GM12878 (cell line): Measurements from ENCODE around the gene PLCD1. TPM values are rescaled to one million over a fixed set of nuclear protein-coding genes. Genes with fewer than 3 reads are reported as not detected.

Source experiments
- ATAC-seq: fragments of 200-7000 bp; cut with Tn5 transposase; 3 replicates; pipeline ENCODE4 v1.9.1; 2020; ENCODE audit warnings: mild to moderate bottlenecking, moderate library complexity
- BruUV-seq: library from RNA; stranded (reverse); fragments of 400-500 nt; replicated peaks from 2 replicates; lab custom pipeline; 2021; lab: Mats Ljungman, UMichigan
- CTCF ChIA-PET: fragments of 300-600 bp; sonication (Branson Sonifier 250); formaldehyde crosslinking; extraction: SDS; loops from one replicate; lab custom pipeline; 2021; ENCODE audit warnings: inconsistent platforms; lab: Yijun Ruan, JAX
- POLR2A ChIA-PET: fragments of 350-600 bp; formaldehyde crosslinking; extraction: SDS; loops from one replicate; lab custom pipeline; 2021; ENCODE audit warnings: inconsistent platforms; lab: Charles Lee
- RAD21 ChIA-PET: fragments of 300-600 bp; sonication (Branson Sonifier 250); formaldehyde crosslinking; loops from one replicate; lab custom pipeline; 2023; ENCODE audit warnings: antibody characterized with exemption; ENCODE audit not compliant: unreplicated experiment; lab: Charles Lee
- SMC1A ChIA-PET: fragments of 300-600 bp; sonication (Branson Sonifier 250); formaldehyde crosslinking; loops from one replicate; lab custom pipeline; 2023; ENCODE audit not compliant: unreplicated experiment, uncharacterized antibody; lab: Charles Lee
- DNase-seq: peaks from one replicate; pipeline ENCODE4 v3.0.0-alpha.2; 2011; ENCODE audit warnings: low read depth, low spot score
- FAIRE-seq: peaks from 3 replicates; lab custom pipeline; 2011; peaks lifted over from hg19 to GRCh38; lab: Jason Lieb, UNC
- H2AFZ ChIP-seq: 2 replicates; pipeline ENCODE4 v1.6.0; 2011; ENCODE audit warnings: low read depth, low read length, control low read depth; ENCODE audit not compliant: control insufficient read depth
- H3K27ac ChIP-seq: 2 replicates; pipeline ENCODE4 v1.5.1; 2011; ENCODE audit warnings: control low read depth; ENCODE audit not compliant: control insufficient read depth, insufficient read depth
- H3K27me3 ChIP-seq, 2 experiments: replicated peaks in 1 of 2; 2 replicates each; pipeline versions ENCODE4 v1.6.0 to v1.6.1; 2011; ENCODE audit warnings: low read length in 1 of 2; ENCODE audit not compliant: control insufficient read depth in 2 of 2, insufficient read depth in 2 of 2
- H3K36me3 ChIP-seq, 2 experiments: 2 replicates each; pipeline ENCODE4 v1.5.1; 2011; ENCODE audit warnings: low read length in 1 of 2; ENCODE audit not compliant: control insufficient read depth in 2 of 2, insufficient read depth in 2 of 2
- H3K4me1 ChIP-seq: 2 replicates; pipeline ENCODE4 v1.6.1; 2011; ENCODE audit warnings: mild to moderate bottlenecking, low read length, moderate library complexity, mixed read lengths; ENCODE audit not compliant: control insufficient read depth, insufficient read depth
- H3K4me2 ChIP-seq: 2 replicates; pipeline ENCODE4 v1.6.0; 2011; ENCODE audit warnings: control low read depth; ENCODE audit not compliant: control insufficient read depth, insufficient read depth
- H3K4me3 ChIP-seq: fragments of 200-600 bp; sonication (generic); 2 replicates; pipeline ENCODE4 v1.5.1; 2016
- H3K79me2 ChIP-seq: 2 replicates; pipeline ENCODE4 v1.6.0; 2011; ENCODE audit warnings: low read length; ENCODE audit not compliant: control insufficient read depth, insufficient read depth
- H3K9ac ChIP-seq: 2 replicates; pipeline ENCODE4 v1.8.0; 2011; ENCODE audit warnings: low read length, control low read depth, mixed read lengths; ENCODE audit not compliant: control insufficient read depth, insufficient read depth
- H3K9me3 ChIP-seq: replicated peaks from 3 replicates; pipeline ENCODE4 v1.5.1; 2011; ENCODE audit warnings: mild to moderate bottlenecking, low read length; ENCODE audit not compliant: control insufficient read depth, insufficient read depth
- H4K20me1 ChIP-seq: 2 replicates; pipeline ENCODE4 v1.6.0; 2011; ENCODE audit not compliant: control insufficient read depth, insufficient read depth
- E2F4 ChIP-seq: IDR thresholded peaks from 2 replicates; pipeline ENCODE4 v1.6.1; 2012; ENCODE audit warnings: low read depth, low read length, improper control_type of control experiment
- FOXM1 ChIP-seq: IDR thresholded peaks from 2 replicates; pipeline ENCODE4 v1.6.1; 2012; ENCODE audit warnings: low read depth, mild to moderate bottlenecking, inconsistent platforms, low read length, moderate library complexity
- MYB ChIP-seq: fragments of 150-350 bp; IDR thresholded peaks from 2 replicates; pipeline ENCODE4 v1.6.1; 2014; ENCODE audit warnings: mild to moderate bottlenecking, low read depth, low read length, borderline replicate concordance
- PAX5 ChIP-seq: IDR thresholded peaks from 2 replicates; pipeline ENCODE4 v1.6.1; 2011; ENCODE audit warnings: low read depth, low read length, borderline replicate concordance
- TBL1XR1 ChIP-seq: IDR thresholded peaks from 2 replicates; pipeline ENCODE4 v1.6.1; 2012; ENCODE audit warnings: low read depth, low read length, improper control_type of control experiment
- ZNF207 ChIP-seq: fragments of 450-650 bp; IDR thresholded peaks from 2 replicates; pipeline ENCODE4 v1.6.1; 2014; ENCODE audit warnings: antibody characterized with exemption, mild to moderate bottlenecking, borderline replicate concordance
- ZNF687 ChIP-seq: fragments of 450-650 bp; IDR thresholded peaks from 2 replicates; pipeline ENCODE4 v1.6.1; 2017; ENCODE audit warnings: mild to moderate bottlenecking, moderate library complexity
- WGBS: methylation state at CpG from one replicate; pipeline ENCODE4 v1.1.6; 2016; ENCODE audit warnings: low lambda C conversion rate; ENCODE audit not compliant: insufficient replicate concordance, insufficient coverage; ENCODE audit errors: missing lambda C conversion rate; 5-methylcytosine and 5-hydroxymethylcytosine counted together
- in situ Hi-C: fragments of 300-500 bp; cut with MboI; formaldehyde crosslinking; loops from 9 replicates; pipeline ENCODE4 v1.14.3; 2018; ENCODE audit warnings: mixed read lengths
- intact Hi-C: fragments of 100-400 bp; cut with micrococcal nuclease; formaldehyde crosslinking; loops from one replicate; pipeline ENCODE4 v1.14.2; 2022; ENCODE audit not compliant: unreplicated experiment
- polyA plus RNA-seq, 11 experiments: library from polyadenylated mRNA; depleted of rRNA in 4 of 11; unstranded in 6 of 11; stranded (reverse) in 5 of 11; fragments of >200 nt; fragmentation: Nextera tagmentation in 4 of 11; fragmentation: Illumina TruSeq in 1 of 11; extraction: Ambion mirVana in 4 of 11; extraction: Trizol in 1 of 11; gene quantifications; 1 replicate in 1 of 11; 2 replicates in 10 of 11; pipeline versions ENCODE4 v1.2.1 to v1.2.3, GENCODE V29; 2011 to 2016; ENCODE audit warnings: inconsistent platforms in 2 of 11, missing spikeins in 2 of 11, low read depth in 1 of 11
- total RNA-seq, 4 experiments: library from RNA; depleted of rRNA in 3 of 4; stranded (reverse); fragments of >200 nt in 3 of 4; fragmentation: Illumina TruSeq in 1 of 4; extraction: Trizol in 1 of 4; gene quantifications; 2 replicates each; pipeline versions ENCODE4 v1.2.1 to v1.2.3, GENCODE V29; 2013 to 2021

PLCD1 gene
- total and polyA plus RNA-seq, 10 of the 15 experiments (the other 5 are each of a cell fraction or from before 2014, with no cell fraction given): 0.20 to 3.9 (median 1.2) TPM; not detected in 1

GRCh38 chr3:37987315-37987697 is 42.1 kb downstream of the PLCD1 start:
- no peak for TF ChIP-seq PAX5
- TF ChIP-seq ZNF207: no peak
- TF ChIP-seq FOXM1: no peak
- TF ChIP-seq ZNF687: no peak
- no peak for TF ChIP-seq MYB
- TF ChIP-seq TBL1XR1: no peak
- TF ChIP-seq E2F4: no peak
- POLR2A ChIA-PET: no interaction called here
- no peak overlapping the region for H3K4me3 ChIP-seq
- RAD21 ChIA-PET: no interaction called here
- ATAC-seq: no peak
- H3K79me2 ChIP-seq: no peaks in the 10 kb centered on the region
- H4K20me1 ChIP-seq: no peaks in the 10 kb centered on the region
- H2AFZ ChIP-seq: no peak overlapping the region
- H3K9ac ChIP-seq: no peak overlapping the region
- no peak for FAIRE-seq
- 50% methylated on average over 2 of the region's 2 CpGs for WGBS
- H3K4me2 ChIP-seq: no peak overlapping the region
- no peaks in the 10 kb centered on the region for H3K9me3 ChIP-seq
- H3K27ac ChIP-seq: no peak overlapping the region
- intact Hi-C loops (no loop called here), in situ Hi-C loops (no loop called here)
- H3K4me1 ChIP-seq: no peaks in the 10 kb centered on the region
- no TSS peak for BruUV-seq
- H3K27me3 ChIP-seq: no peaks in the 10 kb centered on the region
- SMC1A ChIA-PET: no interaction called here
- no peak for DNase-seq
- CTCF ChIA-PET: interaction anchor here (1.0 to 1.1 kb wide), 2 partner anchors 10 to 20 kb away, joined by 4 read pairs; no protein-coding TSS in a partner anchor
- H3K36me3 ChIP-seq: no peaks in the 10 kb centered on the region
